ENCODE results near the gene MAPK8IP2. TPM values are rescaled to one million over a fixed set of nuclear protein-coding genes. Genes with fewer than 3 reads are reported as not detected.
A peak's percentile ranks its signal among the peaks of the same experiment; 100 is the strongest.

The MAPK8IP2 gene
- total and polyA plus RNA-seq, 10 of the 15 experiments (the other 5 are each of a cell fraction or from before 2014, with no cell fraction given) = 0.01 to 0.13 (median 0.06) TPM; not detected in 4

- TF ChIP-seq, protein P1, sequence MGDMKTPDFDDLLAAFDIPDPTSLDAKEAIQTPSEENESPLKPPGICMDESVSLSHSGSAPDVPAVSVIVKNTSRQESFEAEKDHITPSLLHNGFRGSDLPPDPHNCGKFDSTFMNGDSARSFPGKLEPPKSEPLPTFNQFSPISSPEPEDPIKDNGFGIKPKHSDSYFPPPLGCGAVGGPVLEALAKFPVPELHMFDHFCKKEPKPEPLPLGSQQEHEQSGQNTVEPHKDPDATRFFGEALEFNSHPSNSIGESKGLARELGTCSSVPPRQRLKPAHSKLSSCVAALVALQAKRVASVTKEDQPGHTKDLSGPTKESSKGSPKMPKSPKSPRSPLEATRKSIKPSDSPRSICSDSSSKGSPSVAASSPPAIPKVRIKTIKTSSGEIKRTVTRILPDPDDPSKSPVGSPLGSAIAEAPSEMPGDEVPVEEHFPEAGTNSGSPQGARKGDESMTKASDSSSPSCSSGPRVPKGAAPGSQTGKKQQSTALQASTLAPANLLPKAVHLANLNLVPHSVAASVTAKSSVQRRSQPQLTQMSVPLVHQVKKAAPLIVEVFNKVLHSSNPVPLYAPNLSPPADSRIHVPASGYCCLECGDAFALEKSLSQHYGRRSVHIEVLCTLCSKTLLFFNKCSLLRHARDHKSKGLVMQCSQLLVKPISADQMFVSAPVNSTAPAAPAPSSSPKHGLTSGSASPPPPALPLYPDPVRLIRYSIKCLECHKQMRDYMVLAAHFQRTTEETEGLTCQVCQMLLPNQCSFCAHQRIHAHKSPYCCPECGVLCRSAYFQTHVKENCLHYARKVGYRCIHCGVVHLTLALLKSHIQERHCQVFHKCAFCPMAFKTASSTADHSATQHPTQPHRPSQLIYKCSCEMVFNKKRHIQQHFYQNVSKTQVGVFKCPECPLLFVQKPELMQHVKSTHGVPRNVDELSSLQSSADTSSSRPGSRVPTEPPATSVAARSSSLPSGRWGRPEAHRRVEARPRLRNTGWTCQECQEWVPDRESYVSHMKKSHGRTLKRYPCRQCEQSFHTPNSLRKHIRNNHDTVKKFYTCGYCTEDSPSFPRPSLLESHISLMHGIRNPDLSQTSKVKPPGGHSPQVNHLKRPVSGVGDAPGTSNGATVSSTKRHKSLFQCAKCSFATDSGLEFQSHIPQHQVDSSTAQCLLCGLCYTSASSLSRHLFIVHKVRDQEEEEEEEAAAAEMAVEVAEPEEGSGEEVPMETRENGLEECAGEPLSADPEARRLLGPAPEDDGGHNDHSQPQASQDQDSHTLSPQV (IDR thresholded peaks at IDR 0.05) = no peak
- 0 out of 2 replicates have a peak, but pooled peaks have one; percentile 3 for TF ChIP-seq SMC3 (IDR thresholded peaks at IDR 0.05; ENCODE audit: borderline replicate concordance, low read length)
- TF ChIP-seq CREM (IDR thresholded peaks at IDR 0.05; ENCODE audit: low read depth) = peak; percentile 80
- peak; percentile 40; the same call in 1 of the 3 replicates for TF ChIP-seq POU2F2 (IDR thresholded peaks at IDR 0.05; ENCODE audit: borderline replicate concordance, low read depth, low read length)
- TF ChIP-seq MTA2 (IDR thresholded peaks at IDR 0.05; ENCODE audit: low read depth) = no peak
- TF ChIP-seq NFYB (IDR thresholded peaks at IDR 0.05; ENCODE audit: insufficient read depth, low read depth, low read length) = peak; percentile 93
- TF ChIP-seq FOS (IDR thresholded peaks at IDR 0.05; ENCODE audit: borderline replicate concordance, extremely low read depth, insufficient read length) = peak; percentile 32
- 0 out of 2 replicates have a peak, but pooled peaks have one; percentile 37 for TF ChIP-seq TCF3 (IDR thresholded peaks at IDR 0.05; ENCODE audit: borderline replicate concordance, insufficient read depth, low read depth, low read length)
- TF ChIP-seq DPF2 (IDR thresholded peaks at IDR 0.05) = peak; percentile 57
- no peak for TF ChIP-seq ZNF622 (IDR thresholded peaks at IDR 0.05)
- peak; percentile 79 for TF ChIP-seq NKRF (conservative IDR thresholded peaks at IDR 0.05)
- TF ChIP-seq, protein P2, sequence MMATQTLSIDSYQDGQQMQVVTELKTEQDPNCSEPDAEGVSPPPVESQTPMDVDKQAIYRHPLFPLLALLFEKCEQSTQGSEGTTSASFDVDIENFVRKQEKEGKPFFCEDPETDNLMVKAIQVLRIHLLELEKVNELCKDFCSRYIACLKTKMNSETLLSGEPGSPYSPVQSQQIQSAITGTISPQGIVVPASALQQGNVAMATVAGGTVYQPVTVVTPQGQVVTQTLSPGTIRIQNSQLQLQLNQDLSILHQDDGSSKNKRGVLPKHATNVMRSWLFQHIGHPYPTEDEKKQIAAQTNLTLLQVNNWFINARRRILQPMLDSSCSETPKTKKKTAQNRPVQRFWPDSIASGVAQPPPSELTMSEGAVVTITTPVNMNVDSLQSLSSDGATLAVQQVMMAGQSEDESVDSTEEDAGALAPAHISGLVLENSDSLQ (IDR thresholded peaks at IDR 0.05) = peak; percentile 61; the same call in 1 of the 2 replicates
- TF ChIP-seq, protein P3, sequence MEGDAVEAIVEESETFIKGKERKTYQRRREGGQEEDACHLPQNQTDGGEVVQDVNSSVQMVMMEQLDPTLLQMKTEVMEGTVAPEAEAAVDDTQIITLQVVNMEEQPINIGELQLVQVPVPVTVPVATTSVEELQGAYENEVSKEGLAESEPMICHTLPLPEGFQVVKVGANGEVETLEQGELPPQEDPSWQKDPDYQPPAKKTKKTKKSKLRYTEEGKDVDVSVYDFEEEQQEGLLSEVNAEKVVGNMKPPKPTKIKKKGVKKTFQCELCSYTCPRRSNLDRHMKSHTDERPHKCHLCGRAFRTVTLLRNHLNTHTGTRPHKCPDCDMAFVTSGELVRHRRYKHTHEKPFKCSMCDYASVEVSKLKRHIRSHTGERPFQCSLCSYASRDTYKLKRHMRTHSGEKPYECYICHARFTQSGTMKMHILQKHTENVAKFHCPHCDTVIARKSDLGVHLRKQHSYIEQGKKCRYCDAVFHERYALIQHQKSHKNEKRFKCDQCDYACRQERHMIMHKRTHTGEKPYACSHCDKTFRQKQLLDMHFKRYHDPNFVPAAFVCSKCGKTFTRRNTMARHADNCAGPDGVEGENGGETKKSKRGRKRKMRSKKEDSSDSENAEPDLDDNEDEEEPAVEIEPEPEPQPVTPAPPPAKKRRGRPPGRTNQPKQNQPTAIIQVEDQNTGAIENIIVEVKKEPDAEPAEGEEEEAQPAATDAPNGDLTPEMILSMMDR (IDR thresholded peaks at IDR 0.05 in 2 of 3, conservative IDR thresholded peaks at IDR 0.05 in 1 of 3; ENCODE audit: control insufficient read depth in 2 of 3, extremely low read depth in 1 of 3, insufficient read depth in 1 of 3, low read depth in 3 of 3, low read length in 3 of 3) = no peak
- peak; percentile 86 for TF ChIP-seq POLR2A (IDR thresholded peaks at IDR 0.05; ENCODE audit: low read depth, low read length)
- TF ChIP-seq, protein P4, sequence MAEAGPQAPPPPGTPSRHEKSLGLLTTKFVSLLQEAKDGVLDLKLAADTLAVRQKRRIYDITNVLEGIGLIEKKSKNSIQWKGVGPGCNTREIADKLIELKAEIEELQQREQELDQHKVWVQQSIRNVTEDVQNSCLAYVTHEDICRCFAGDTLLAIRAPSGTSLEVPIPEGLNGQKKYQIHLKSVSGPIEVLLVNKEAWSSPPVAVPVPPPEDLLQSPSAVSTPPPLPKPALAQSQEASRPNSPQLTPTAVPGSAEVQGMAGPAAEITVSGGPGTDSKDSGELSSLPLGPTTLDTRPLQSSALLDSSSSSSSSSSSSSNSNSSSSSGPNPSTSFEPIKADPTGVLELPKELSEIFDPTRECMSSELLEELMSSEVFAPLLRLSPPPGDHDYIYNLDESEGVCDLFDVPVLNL (IDR thresholded peaks at IDR 0.05; ENCODE audit: low read depth, low read length) = peak; percentile 24; the same call in 1 of the 2 replicates
- peak; percentile 88 for TF ChIP-seq CREB1 (IDR thresholded peaks at IDR 0.05; ENCODE audit: low read depth)
Observed at GRCh38 chr22:50582493-50583293, 17.9 kb upstream of the MAPK8IP2 start, which contains the start of gene CHKB (continued).
